Stimulated activated naive CD8-positive, alpha-beta T cell treated with anti-CD3 and anti-CD28 coated beads, Interleukin-15, Interleukin-2, amounts not matched to agents 100 ng/mL and 50 ng/mL, for 24 hours (primary cell): ENCODE results near the gene SLCO2A1.

Experiments used
- H3K27ac Mint-ChIP-seq: one replicate; pipeline ENCODE4 v1.8.0; 2021; ENCODE audit warnings: mild to moderate bottlenecking, mixed read lengths
- H3K27me3 Mint-ChIP-seq: one replicate; pipeline ENCODE4 v1.8.0; 2021; ENCODE audit warnings: mixed read lengths
- H3K36me3 Mint-ChIP-seq: one replicate; pipeline ENCODE4 v1.8.0; 2021; ENCODE audit warnings: low read depth, mixed read lengths
- H3K4me1 Mint-ChIP-seq: one replicate; pipeline ENCODE4 v1.8.0; 2021; ENCODE audit warnings: low read depth, mixed read lengths
- H3K4me3 Mint-ChIP-seq: one replicate; pipeline ENCODE4 v1.8.0; 2021; ENCODE audit warnings: mild to moderate bottlenecking, mixed read lengths
- H3K9me3 Mint-ChIP-seq: one replicate; pipeline ENCODE4 v1.8.0; 2021; ENCODE audit warnings: mixed read lengths

SLCO2A1 gene

DNA sequence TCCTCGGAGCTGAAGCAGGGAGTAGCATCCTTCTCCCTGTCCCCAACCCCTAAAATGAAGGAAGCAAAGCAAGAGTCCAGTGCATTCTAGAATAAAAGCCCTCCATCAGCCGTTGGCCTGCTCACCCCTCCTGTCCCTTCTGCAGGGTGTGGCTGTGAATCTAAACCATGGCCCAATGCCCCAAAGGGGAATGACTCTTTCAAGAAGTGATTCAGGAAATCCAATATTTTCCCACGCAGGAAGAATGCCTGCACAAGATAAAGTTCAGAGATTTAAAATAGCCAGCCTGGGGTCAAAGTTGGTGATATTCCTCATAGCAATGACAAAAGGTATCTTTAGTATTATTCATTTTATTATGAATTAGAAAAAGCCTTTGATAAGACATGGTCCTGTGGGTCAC lies 38.5 kb downstream of the SLCO2A1 start:
- Mint-ChIP-seq H3K4me1 (no peaks in the 10 kb centered on the region), H3K9me3 (no peaks in the 10 kb centered on the region), H3K27me3 (peaks cover 5% of the 10 kb centered on the region), H3K27ac (no peak overlapping the region), H3K36me3 (no peaks in the 10 kb centered on the region), H3K4me3 (no peak overlapping the region)

DNA sequence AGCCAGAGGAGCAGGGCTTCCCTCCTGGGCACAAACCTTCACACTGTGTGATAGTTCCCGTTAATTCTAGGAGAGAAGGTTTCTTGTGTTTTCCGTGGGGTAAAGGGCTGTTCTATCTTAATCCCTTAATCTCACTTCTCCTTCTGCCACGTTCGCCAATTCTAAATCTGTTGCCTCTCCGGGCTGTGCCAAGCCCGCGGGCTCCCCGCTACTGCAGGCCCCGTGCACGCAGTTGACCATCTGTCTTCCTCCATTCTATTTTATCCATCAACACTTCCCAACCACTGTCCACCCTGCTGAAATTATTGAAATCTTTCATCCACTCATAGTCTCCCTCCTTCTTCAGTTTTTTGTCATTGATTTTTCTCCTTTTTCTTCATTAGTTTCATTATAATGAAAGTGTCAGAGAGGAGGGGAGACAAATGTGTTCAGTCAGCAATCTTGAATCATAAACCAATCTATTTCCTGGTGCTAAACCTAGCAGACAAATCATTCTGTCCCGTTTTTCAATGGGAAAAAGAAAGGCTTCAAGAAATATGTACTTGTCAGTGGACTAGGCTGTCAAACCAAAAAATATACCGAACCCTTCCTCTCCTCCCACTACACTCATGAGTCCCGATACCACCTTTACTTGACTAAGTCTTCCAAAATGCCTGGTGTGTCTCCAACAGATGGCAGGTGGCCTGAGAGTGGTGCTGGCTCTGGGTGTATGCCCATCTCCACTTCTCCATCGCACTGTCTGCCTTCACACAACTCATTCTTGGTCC lies 39.6 kb downstream of the SLCO2A1 start:
- Mint-ChIP-seq H3K36me3 (no peaks in the 10 kb centered on the region), H3K9me3 (no peaks in the 10 kb centered on the region), H3K4me3 (no peak overlapping the region), H3K4me1 (no peaks in the 10 kb centered on the region), H3K27ac (no peak overlapping the region), H3K27me3 (peaks cover 5% of the 10 kb centered on the region)

DNA sequence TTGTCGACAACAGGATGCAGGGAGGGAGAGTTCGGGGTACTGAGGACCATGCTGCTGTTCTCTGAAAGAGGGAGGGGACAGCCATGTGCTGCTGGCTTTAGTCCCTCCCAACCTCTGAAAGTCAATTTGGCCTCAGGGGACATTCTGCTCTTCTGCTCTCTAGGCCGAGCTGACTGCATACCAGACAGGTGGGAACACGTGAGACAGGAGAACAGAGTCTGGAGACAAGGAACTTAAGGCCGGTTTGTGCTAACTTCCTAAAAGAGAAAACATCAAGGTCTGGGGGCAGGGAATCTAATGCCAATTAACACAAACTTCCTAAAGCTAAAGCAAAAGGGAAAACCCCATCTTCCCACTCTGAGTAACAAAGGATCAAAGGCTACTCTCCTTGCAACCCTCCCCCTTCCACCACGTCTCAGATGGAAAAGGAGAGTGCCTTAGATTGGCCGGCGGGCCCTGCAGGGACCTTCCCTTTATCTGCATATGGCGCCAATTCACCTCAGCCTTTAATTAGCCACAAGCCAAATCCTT lies 41.0 kb downstream of the SLCO2A1 start:
- H3K27me3 Mint-ChIP-seq: no peaks in the 10 kb centered on the region
- no peak overlapping the region for H3K4me3 Mint-ChIP-seq

DNA sequence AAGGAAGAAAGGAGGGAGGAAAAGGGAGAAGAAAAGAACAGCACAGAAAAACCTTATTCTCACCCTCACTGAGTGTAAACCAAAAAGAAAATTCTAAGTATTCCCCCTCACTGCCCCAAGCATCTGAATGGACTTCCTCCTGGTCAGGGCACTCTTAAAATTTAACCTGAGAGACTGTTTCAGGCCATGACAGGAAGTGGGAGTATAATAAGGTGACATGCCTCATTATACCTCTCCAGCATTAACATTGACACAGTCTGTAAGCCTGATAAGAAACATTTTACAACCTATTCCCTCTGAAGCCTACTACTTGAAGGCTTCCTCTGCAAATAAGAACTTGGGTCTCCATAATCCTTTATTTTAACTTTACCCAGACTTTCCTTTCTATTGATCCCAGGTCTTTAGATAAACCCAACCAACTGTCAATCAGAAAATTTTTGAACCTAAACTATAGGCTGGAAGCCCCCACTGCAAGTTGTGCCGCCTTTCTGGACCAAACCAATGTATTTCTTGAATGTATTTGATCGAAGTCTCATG lies 41.7 kb downstream of the SLCO2A1 start:
- no peak overlapping the region for H3K27ac Mint-ChIP-seq
- no peaks in the 10 kb centered on the region for H3K9me3 Mint-ChIP-seq
- H3K4me3 Mint-ChIP-seq: no peak overlapping the region
- H3K4me1 Mint-ChIP-seq: no peaks in the 10 kb centered on the region
- H3K36me3 Mint-ChIP-seq: no peaks in the 10 kb centered on the region
- H3K27me3 Mint-ChIP-seq: no peaks in the 10 kb centered on the region

More for the DNA sequence above, 41.0 kb downstream of the SLCO2A1 start:
- H3K4me1 Mint-ChIP-seq: no peaks in the 10 kb centered on the region
- H3K36me3 Mint-ChIP-seq: no peaks in the 10 kb centered on the region
- no peak overlapping the region for H3K27ac Mint-ChIP-seq
- H3K9me3 Mint-ChIP-seq: no peaks in the 10 kb centered on the region

DNA sequence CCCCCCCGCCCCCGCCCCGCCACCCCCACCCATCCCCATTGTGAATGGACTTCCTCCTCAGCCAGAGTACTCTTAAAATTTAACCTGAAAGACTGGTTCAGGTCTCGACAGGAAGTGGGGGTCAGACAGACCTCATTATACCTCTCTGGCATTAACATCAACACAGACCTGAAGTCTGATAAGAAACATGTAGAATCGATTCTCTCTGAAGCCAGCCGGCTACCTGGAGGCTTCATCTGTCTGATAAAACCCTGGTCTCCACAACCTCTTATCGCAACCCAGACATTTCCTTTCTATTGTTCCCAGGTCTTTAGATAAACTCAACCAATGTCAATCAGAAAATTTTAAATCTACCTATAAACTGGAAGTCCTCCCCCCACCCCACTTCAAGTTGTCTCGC lies 42.6 kb downstream of the SLCO2A1 start:
- Mint-ChIP-seq H3K27ac (no peak overlapping the region), H3K4me3 (no peak overlapping the region), H3K9me3 (no peaks in the 10 kb centered on the region), H3K4me1 (no peaks in the 10 kb centered on the region), H3K36me3 (no peaks in the 10 kb centered on the region), H3K27me3 (peaks cover 4% of the 10 kb centered on the region)

DNA sequence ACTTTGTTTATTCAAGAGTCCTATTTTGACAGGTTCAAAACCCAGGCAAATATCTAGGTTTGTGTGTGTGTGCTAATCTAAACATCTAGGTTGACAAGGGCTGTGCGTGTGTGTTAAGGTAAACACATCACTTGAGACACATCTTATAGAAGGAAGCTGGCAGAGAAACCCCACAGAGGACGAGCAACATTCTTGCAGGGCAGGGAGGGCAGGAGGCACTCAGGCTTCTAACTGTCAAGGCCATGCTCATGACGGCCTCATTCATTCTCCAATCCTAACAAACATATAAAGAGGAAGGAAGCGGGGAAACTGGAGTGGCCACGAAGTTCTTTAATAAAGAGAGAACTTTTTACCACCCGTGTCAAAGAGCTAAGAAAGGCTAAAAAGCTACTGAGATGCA lies 43.4 kb downstream of the SLCO2A1 start:
- no peak overlapping the region for H3K27ac Mint-ChIP-seq
- no peak overlapping the region for H3K4me3 Mint-ChIP-seq
- peaks cover 5% of the 10 kb centered on the region for H3K27me3 Mint-ChIP-seq

DNA sequence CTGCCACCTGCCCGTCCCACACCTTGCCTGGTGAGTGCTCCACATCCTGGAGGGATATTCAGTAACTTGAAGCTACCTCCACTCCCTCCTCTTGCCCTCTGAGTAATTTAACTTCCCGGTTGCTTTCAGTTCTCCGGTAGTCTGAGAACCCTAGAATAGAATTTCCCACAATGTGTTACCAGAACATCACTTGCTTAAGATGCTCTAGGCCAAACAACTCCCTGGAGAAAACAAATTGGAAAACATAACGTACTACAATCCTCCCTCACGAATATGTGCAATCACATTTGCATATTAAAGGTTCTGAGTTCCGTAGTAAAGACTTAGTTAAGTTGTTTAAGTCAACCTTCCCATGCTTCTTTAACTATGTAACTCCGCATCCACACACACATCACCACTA lies 44.8 kb downstream of the SLCO2A1 start:
- Mint-ChIP-seq H3K27me3 (peaks cover 5% of the 10 kb centered on the region), H3K27ac (no peak overlapping the region), H3K36me3 (no peaks in the 10 kb centered on the region), H3K4me1 (no peaks in the 10 kb centered on the region), H3K4me3 (no peak overlapping the region), H3K9me3 (no peaks in the 10 kb centered on the region)

More for the DNA sequence above, 43.4 kb downstream of the SLCO2A1 start:
- no peaks in the 10 kb centered on the region for H3K36me3 Mint-ChIP-seq
- H3K4me1 Mint-ChIP-seq: no peaks in the 10 kb centered on the region
- no peaks in the 10 kb centered on the region for H3K9me3 Mint-ChIP-seq

DNA sequence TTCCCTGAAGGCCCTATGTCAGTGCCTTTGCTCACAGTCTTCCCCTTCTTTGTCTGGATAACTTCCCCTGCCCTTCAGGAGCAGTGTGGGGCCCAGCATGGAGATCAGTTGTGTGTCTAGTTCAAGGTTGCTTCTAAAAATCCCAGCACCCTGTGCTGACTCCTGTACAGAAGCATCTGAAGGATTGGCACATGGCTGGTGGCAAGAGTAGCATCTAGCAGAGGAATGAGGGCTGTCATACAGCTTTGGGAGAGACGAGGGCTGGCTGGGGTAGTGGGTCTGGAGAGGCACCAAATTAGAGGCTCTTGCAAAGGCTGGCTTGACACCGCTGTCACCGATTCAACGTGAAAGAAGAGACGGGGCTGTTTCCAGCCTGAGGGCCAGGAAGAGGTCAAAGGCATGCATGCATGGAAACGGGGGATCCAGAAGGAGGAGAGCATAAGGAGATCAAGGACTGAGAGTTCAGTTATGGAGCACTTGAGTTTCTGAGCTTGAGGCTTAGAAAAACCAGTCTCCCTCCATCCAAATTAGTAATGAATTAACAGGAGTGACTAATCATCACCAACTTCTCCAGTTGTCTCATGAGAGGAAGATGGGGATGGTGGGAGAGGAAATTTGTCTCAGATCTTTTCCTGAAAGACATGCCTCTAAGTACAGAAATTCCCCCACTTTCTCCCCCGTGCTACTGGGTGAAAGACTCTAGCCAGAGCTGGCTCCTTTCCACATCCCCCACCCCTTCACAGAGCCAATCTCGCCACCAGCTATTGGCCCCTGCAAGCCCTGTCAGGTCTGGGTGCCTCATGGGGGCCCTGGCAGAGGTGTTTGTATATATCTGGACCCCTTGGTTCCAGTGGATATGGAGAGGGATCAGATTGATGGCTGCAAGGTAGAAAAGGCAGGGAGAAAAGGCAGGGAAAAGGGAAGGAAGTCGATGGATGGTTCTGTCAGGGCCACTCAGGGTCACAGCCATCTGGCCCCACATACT lies 45.9 kb downstream of the SLCO2A1 start:
- no peaks in the 10 kb centered on the region for H3K9me3 Mint-ChIP-seq

DNA sequence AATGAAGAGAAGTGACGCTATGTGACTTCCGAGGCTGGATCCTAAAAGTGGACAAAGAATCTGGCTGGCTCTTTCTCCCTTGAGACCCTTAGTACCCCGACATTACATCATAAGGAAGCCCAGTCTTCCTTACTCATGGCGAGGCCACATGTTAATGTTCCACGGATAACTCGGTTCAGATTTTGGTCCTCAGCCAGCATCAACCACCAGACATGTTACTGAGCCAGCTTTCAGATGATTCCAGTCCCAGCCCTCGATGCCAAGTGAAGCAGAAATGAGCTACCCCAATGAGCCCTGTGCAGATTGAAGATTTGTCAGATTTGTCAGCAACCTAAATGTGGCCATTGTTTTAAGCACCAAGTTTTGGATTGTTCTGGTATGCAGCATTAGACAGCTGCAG lies 46.6 kb downstream of the SLCO2A1 start:
- Mint-ChIP-seq H3K36me3 (no peaks in the 10 kb centered on the region), H3K27me3 (peaks cover 5% of the 10 kb centered on the region), H3K27ac (no peak overlapping the region), H3K9me3 (no peaks in the 10 kb centered on the region), H3K4me3 (no peak overlapping the region), H3K4me1 (no peaks in the 10 kb centered on the region)

More for the DNA sequence above, 45.9 kb downstream of the SLCO2A1 start:
- H3K27ac Mint-ChIP-seq: no peak overlapping the region
- H3K4me1 Mint-ChIP-seq: no peaks in the 10 kb centered on the region
- peaks cover 5% of the 10 kb centered on the region for H3K27me3 Mint-ChIP-seq
- H3K36me3 Mint-ChIP-seq: no peaks in the 10 kb centered on the region
- H3K4me3 Mint-ChIP-seq: no peak overlapping the region

DNA sequence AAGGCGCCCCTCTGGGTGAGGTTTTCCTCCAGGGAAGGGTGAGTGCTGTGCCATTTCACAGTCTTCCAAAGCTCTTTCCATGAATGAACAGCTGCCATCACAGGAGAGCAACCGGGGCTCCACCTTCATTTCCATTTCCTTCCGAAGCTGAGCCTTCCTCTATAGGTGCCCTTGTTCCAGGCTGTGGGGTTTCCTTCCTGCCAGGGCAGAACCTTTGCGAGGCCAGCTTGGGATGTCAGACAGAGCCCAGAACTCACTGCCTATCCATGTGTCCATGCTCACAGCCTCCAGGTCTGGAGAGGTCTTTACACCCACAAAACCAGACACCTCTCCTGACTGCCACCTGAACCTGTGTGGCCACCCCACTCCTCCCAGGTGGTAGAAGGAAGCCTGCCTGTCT lies 49.2 kb downstream of the SLCO2A1 start:
- no peaks in the 10 kb centered on the region for H3K4me1 Mint-ChIP-seq
- no peaks in the 10 kb centered on the region for H3K9me3 Mint-ChIP-seq
- H3K27me3 Mint-ChIP-seq: peaks cover 8% of the 10 kb centered on the region
- H3K4me3 Mint-ChIP-seq: no peak overlapping the region
- no peak overlapping the region for H3K27ac Mint-ChIP-seq
- no peaks in the 10 kb centered on the region for H3K36me3 Mint-ChIP-seq

DNA sequence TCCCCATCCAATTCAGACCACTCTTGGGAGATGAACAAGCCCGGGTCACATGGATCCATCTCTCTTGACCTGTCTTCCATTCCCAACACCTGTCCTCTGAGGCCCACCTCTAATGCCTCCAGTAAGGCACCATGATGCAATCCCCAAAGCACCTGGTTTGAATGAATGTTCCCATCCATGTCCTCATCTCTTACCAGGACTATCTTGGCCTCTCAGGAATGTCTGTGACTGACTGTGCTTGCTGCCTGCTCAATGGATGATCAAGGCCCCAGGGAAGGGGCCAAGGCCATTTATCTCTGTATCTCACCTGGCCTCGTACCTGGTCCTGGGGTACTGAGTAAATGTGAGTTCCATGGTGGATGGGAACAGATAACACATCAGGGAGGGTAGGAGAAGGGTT lies 49.7 kb downstream of the SLCO2A1 start:
- H3K36me3 Mint-ChIP-seq: no peaks in the 10 kb centered on the region
- peaks cover 9% of the 10 kb centered on the region for H3K27me3 Mint-ChIP-seq
- H3K4me3 Mint-ChIP-seq: no peak overlapping the region
- no peaks in the 10 kb centered on the region for H3K4me1 Mint-ChIP-seq
- no peaks in the 10 kb centered on the region for H3K9me3 Mint-ChIP-seq
- H3K27ac Mint-ChIP-seq: no peak overlapping the region

DNA sequence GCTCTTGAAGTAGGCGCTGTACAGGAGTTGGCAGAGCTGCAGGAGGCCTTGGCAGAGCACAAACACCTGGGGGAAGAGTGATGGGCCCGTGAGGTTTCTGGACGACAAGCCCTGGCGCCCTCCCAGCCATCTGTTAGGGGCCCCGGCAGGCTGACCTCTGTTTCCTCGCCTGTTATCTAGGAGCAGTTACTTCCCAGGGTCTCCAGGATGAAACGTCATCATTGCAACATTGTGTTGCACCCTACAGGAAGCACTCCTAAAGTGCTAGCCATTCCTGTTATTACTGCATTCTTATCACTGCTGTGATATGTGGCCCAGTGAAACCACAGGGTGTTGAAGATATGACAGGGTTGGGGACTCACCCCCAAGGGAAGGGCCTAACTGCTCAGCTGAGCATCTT lies 50.2 kb downstream of the SLCO2A1 start:
- Mint-ChIP-seq H3K9me3 (no peaks in the 10 kb centered on the region), H3K4me1 (no peaks in the 10 kb centered on the region), H3K27ac (no peak overlapping the region), H3K36me3 (no peaks in the 10 kb centered on the region), H3K4me3 (no peak overlapping the region), H3K27me3 (peaks cover 9% of the 10 kb centered on the region)

DNA sequence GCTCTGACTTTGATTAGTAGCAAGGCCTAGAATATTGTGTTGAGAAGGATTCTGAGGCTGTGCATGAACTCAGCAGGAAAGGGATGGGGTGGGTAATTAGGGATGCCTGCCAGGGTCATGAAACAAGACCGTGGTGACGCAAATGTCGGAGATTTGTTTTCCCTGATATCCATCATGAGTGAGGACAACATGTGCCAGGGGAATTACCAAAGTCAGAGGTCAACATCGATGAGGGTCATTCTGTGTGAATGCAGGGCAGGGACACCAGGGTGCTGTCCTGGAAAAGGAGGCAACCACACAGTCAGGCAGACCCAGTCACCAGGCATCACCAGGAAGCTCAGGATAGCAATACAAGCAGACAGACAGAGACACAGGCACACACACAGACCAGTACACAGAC lies 52.2 kb downstream of the SLCO2A1 start:
- Mint-ChIP-seq H3K27me3 (peaks cover 9% of the 10 kb centered on the region), H3K4me3 (no peak overlapping the region), H3K4me1 (no peaks in the 10 kb centered on the region), H3K9me3 (no peaks in the 10 kb centered on the region), H3K36me3 (no peaks in the 10 kb centered on the region), H3K27ac (no peak overlapping the region)

DNA sequence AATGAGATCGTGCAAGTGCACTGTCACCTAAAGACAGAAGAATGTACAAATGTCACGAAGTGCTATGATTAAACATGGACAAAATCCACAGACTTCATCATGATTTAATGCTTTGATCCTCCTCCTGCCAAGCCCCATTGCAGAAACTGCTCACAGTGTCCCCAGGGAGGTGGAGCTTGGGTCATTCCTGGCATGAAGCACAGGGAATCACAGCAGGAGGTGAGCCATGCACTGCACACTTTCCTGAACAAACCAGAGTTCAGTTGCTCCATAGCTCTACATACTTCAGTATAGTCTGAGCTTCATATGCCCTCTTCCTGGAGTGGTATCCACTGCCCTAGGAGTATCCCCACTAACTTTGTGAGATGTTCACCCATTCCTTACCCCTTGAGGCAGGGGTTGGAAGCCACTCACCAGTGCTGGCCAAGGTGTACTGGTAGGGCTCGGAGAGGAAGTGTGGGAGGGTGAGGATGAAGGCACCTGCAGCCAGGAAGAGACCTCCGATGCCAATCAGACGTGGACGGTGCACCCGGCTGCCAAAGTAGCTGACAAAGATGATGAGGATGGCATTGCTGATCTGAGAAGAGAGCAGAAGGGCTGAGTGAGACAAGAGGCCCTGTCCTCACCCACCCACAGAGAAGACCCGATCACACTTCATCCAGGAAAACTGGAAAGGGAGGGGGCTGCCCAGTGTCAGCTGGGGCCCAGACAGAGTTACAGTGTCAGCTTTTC lies 56.3 kb downstream of the SLCO2A1 start:
- Mint-ChIP-seq H3K4me3 (no peak overlapping the region), H3K36me3 (no peaks in the 10 kb centered on the region), H3K27me3 (peaks cover 5% of the 10 kb centered on the region)

More for the DNA sequence above, 56.3 kb downstream of the SLCO2A1 start:
- Mint-ChIP-seq H3K27ac (no peak overlapping the region), H3K4me1 (no peaks in the 10 kb centered on the region), H3K9me3 (no peaks in the 10 kb centered on the region)
